ENCODE data around the gene RAMP1.
A peak's percentile ranks its signal among the peaks of the same experiment; 100 is the strongest.

Gene RAMP1

GRCh38 chr2:237892984-237893595 lies 33.7 kb downstream of the RAMP1 start:
- FAIRE-seq (no peak), DNase-seq (ENCODE audit: insufficient read length, low spot score) (no peak)

GRCh38 chr2:237894396-237894979 lies 35.1 kb downstream of the RAMP1 start:
- no peak for FAIRE-seq

GRCh38 chr2:237894986-237895543 lies 35.6 kb downstream of the RAMP1 start:
- no peak for FAIRE-seq

More at GRCh38 chr2:237894396-237894979, 35.1 kb downstream of the RAMP1 start:
- DNase-seq (ENCODE audit: insufficient read length, low spot score), result no peak

GRCh38 chr2:237895544-237896506 lies 36.4 kb downstream of the RAMP1 start:
- FAIRE-seq, result no peak
- DNase-seq (ENCODE audit: insufficient read length, low spot score), result no peak

More at GRCh38 chr2:237894986-237895543, 35.6 kb downstream of the RAMP1 start:
- DNase-seq (ENCODE audit: insufficient read length, low spot score), result no peak

GRCh38 chr2:237896507-237896892 lies 37.1 kb downstream of the RAMP1 start:
- DNase-seq (ENCODE audit: insufficient read length, low spot score), result no peak
- no peak for FAIRE-seq

GRCh38 chr2:237896956-237897355 lies 37.5 kb downstream of the RAMP1 start:
- no peak for DNase-seq (ENCODE audit: insufficient read length, low spot score)

GRCh38 chr2:237898057-237898414 lies 38.6 kb downstream of the RAMP1 start:
- FAIRE-seq (no peak), DNase-seq (ENCODE audit: insufficient read length, low spot score) (no peak)

More at GRCh38 chr2:237896956-237897355, 37.5 kb downstream of the RAMP1 start:
- no peak for FAIRE-seq

GRCh38 chr2:237900891-237901831 lies 41.7 kb downstream of the RAMP1 start:
- FAIRE-seq (no peak), DNase-seq (ENCODE audit: insufficient read length, low spot score) (no peak)

GRCh38 chr2:237901932-237902850 lies 42.8 kb downstream of the RAMP1 start:
- DNase-seq (ENCODE audit: insufficient read length, low spot score), result no peak

GRCh38 chr2:237904831-237905599 lies 45.6 kb downstream of the RAMP1 start:
- FAIRE-seq, result peak; percentile 49
- no peak for DNase-seq (ENCODE audit: insufficient read length, low spot score)

More at GRCh38 chr2:237901932-237902850, 42.8 kb downstream of the RAMP1 start:
- no peak for FAIRE-seq

GRCh38 chr2:237907144-237907543 lies 47.7 kb downstream of the RAMP1 start:
- DNase-seq (ENCODE audit: insufficient read length, low spot score), result no peak
- FAIRE-seq, result peak; percentile 44

- no peak for FAIRE-seq
- no peak for DNase-seq (ENCODE audit: insufficient read length, low spot score)
Measured at GRCh38 chr2:237909075-237909695, 49.8 kb downstream of the RAMP1 start.

GRCh38 chr2:237909801-237910475 lies 50.5 kb downstream of the RAMP1 start:
- DNase-seq (ENCODE audit: insufficient read length, low spot score), result no peak
- FAIRE-seq, result no peak

GRCh38 chr2:237910576-237911362 lies 51.3 kb downstream of the RAMP1 start:
- FAIRE-seq (no peak), DNase-seq (ENCODE audit: insufficient read length, low spot score) (no peak)

GRCh38 chr2:237911363-237912017 lies 52.1 kb downstream of the RAMP1 start:
- FAIRE-seq (no peak), DNase-seq (ENCODE audit: insufficient read length, low spot score) (no peak)

Data from GM19239 (cell line).